DOHH2 (cell line): Measurements from ENCODE around the gene FAM174B.

Experiments used
- H3F3A ChIP-seq: fragments of 200-600 bp; sonication (generic), shearing (Covaris generic); 2 replicates; pipeline ENCODE4 v1.6.0; 2016; ENCODE audit warnings: antibody characterized with exemption, mild to moderate bottlenecking; ENCODE audit not compliant: control insufficient read depth, insufficient read depth
- H3K27ac ChIP-seq: fragments of 200-600 bp; sonication (generic); 2 replicates; pipeline ENCODE4 v1.5.1; 2014; ENCODE audit warnings: low read depth, mild to moderate bottlenecking, low read length, moderate library complexity
- H3K27me3 ChIP-seq: fragments of 200-600 bp; sonication (generic); 2 replicates; pipeline ENCODE4 v1.6.1; 2014; ENCODE audit warnings: mild to moderate bottlenecking, low read length, mixed read lengths; ENCODE audit not compliant: control insufficient read depth
- H3K36me3 ChIP-seq: fragments of 200-600 bp; sonication (generic); 2 replicates; pipeline ENCODE4 v1.6.1; 2014; ENCODE audit warnings: mild to moderate bottlenecking, low read length, moderate library complexity, mixed read lengths; ENCODE audit not compliant: control insufficient read depth
- H3K4me1 ChIP-seq: fragments of 200-600 bp; sonication (generic); 2 replicates; pipeline ENCODE4 v1.6.1; 2014; ENCODE audit warnings: mild to moderate bottlenecking, low read length, mixed read lengths; ENCODE audit not compliant: control insufficient read depth
- H3K4me2 ChIP-seq: fragments of 200-600 bp; sonication (generic); 2 replicates; pipeline ENCODE4 v1.6.0; 2014; ENCODE audit warnings: mild to moderate bottlenecking, low read length, moderate library complexity
- H3K4me3 ChIP-seq: fragments of 200-600 bp; sonication (generic); 2 replicates; pipeline ENCODE4 v1.5.1; 2014; ENCODE audit warnings: mild to moderate bottlenecking, low read length, mixed read lengths
- H3K79me2 ChIP-seq: fragments of 200-600 bp; sonication (generic); 2 replicates; pipeline ENCODE4 v1.6.1; 2014; ENCODE audit warnings: mild to moderate bottlenecking, low read length, mixed read lengths; ENCODE audit not compliant: control insufficient read depth
- H3K9me2 ChIP-seq: fragments of 200-600 bp; sonication (generic); replicated peaks from 2 replicates; pipeline ENCODE4 v1.6.1; 2014; ENCODE audit warnings: mild to moderate bottlenecking, low read length, mixed read lengths; ENCODE audit not compliant: control insufficient read depth
- H3K9me3 ChIP-seq: fragments of 200-600 bp; sonication (generic); 2 replicates; pipeline ENCODE4 v1.6.1; 2014; ENCODE audit warnings: antibody characterized with exemption, low read length, mixed read lengths; ENCODE audit not compliant: control insufficient read depth, insufficient read depth
- H4K20me1 ChIP-seq: fragments of 200-600 bp; sonication (generic); 2 replicates; pipeline ENCODE4 v1.6.0; 2014; ENCODE audit warnings: low read depth, mild to moderate bottlenecking, antibody characterized with exemption, low read length, moderate library complexity; ENCODE audit not compliant: control insufficient read depth, insufficient read depth
- EZH2phosphoT487 ChIP-seq: fragments of 200-600 bp; sonication (generic); IDR thresholded peaks from 2 replicates; pipeline ENCODE4 v1.6.1; 2017; ENCODE audit warnings: borderline replicate concordance, mild to moderate bottlenecking, antibody characterized with exemption, low read length, moderate library complexity, mixed read lengths
- TF ChIP-seq, protein P1 (sequence below): fragments of 200-600 bp; sonication (generic); IDR thresholded peaks from one replicate; pipeline ENCODE4 v1.5.1; 2014; ENCODE audit warnings: antibody characterized with exemption, mild to moderate bottlenecking, low read depth, low read length; ENCODE audit not compliant: poor library complexity, severe bottlenecking

FAM174B gene

DNA sequence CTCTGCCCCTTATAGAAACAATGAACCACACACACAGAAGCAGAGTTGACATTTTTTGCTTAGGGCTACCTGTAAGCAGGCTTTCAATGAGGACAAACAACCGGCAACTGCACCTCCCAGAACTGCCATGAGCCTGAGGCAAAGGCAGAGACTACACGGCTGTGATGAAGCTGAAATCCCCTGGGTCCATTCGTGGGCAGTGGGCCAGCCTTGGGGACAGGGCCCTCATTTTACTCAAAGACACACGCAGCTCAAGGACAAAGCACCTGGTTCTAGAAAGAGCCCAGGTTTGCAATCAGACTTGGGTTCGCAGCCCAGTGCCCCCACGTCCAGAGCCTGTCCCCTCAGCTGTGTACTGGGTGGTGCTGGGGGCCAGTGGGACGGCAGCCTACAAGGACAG lies 17.9 kb downstream of the FAM174B start:
- Histone ChIP-seq H4K20me1 (no peaks in the 10 kb centered on the region), H3K36me3 (no peaks in the 10 kb centered on the region), H3K4me1 (no peaks in the 10 kb centered on the region), H3K27ac (no peak overlapping the region), H3K9me3 (no peaks in the 10 kb centered on the region), H3K4me3 (no peak overlapping the region), H3K27me3 (no peaks in the 10 kb centered on the region), H3K79me2 (no peaks in the 10 kb centered on the region; the same call in 1 of the 2 replicates), H3K9me2 (no peaks in the 10 kb centered on the region), H3K4me2 (no peak overlapping the region), H3F3A (no peaks in the 10 kb centered on the region)
- TF ChIP-seq EZH2phosphoT487, result no peak

DNA sequence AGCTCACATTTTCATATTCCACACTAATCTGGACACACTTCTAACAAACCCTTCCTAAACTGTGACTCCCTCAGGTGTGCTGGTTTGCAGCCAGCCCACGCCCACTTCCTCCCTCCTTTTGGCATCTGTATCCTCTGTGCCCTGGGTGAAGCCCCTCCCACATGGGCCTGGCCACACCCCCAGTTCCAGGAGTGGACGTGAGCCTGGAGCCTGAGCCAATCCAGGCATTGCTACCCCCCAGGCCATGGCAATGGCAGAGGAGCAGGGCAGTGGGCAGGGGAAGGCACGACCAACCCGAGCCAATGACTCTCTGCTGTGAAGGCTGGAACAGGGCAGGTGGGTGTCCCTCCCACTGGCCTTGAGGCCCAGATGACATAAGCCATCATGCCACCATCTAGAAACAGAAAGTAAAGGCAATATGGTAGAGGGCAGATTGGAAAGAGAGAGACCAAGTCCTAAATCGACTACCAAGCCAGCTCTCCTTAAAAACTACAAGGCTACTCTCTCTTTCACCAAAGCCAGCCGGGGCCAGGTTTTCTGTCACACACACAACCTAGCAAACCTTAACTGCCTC lies 18.6 kb downstream of the FAM174B start:
- H3K79me2 ChIP-seq, result no peaks in the 10 kb centered on the region; the same call in 1 of the 2 replicates
- H4K20me1 ChIP-seq, result no peaks in the 10 kb centered on the region
- H3K9me3 ChIP-seq, result no peaks in the 10 kb centered on the region
- H3K27ac ChIP-seq, result no peak overlapping the region
- no peaks in the 10 kb centered on the region for H3F3A ChIP-seq
- no peaks in the 10 kb centered on the region for H3K27me3 ChIP-seq
- H3K4me1 ChIP-seq, result no peaks in the 10 kb centered on the region
- no peaks in the 10 kb centered on the region for H3K36me3 ChIP-seq
- H3K4me3 ChIP-seq, result no peak overlapping the region
- no peak overlapping the region for H3K4me2 ChIP-seq
- no peak for TF ChIP-seq EZH2phosphoT487
- TF ChIP-seq, protein P1, sequence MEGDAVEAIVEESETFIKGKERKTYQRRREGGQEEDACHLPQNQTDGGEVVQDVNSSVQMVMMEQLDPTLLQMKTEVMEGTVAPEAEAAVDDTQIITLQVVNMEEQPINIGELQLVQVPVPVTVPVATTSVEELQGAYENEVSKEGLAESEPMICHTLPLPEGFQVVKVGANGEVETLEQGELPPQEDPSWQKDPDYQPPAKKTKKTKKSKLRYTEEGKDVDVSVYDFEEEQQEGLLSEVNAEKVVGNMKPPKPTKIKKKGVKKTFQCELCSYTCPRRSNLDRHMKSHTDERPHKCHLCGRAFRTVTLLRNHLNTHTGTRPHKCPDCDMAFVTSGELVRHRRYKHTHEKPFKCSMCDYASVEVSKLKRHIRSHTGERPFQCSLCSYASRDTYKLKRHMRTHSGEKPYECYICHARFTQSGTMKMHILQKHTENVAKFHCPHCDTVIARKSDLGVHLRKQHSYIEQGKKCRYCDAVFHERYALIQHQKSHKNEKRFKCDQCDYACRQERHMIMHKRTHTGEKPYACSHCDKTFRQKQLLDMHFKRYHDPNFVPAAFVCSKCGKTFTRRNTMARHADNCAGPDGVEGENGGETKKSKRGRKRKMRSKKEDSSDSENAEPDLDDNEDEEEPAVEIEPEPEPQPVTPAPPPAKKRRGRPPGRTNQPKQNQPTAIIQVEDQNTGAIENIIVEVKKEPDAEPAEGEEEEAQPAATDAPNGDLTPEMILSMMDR, result no peak
- H3K9me2 ChIP-seq, result no peaks in the 10 kb centered on the region

DNA sequence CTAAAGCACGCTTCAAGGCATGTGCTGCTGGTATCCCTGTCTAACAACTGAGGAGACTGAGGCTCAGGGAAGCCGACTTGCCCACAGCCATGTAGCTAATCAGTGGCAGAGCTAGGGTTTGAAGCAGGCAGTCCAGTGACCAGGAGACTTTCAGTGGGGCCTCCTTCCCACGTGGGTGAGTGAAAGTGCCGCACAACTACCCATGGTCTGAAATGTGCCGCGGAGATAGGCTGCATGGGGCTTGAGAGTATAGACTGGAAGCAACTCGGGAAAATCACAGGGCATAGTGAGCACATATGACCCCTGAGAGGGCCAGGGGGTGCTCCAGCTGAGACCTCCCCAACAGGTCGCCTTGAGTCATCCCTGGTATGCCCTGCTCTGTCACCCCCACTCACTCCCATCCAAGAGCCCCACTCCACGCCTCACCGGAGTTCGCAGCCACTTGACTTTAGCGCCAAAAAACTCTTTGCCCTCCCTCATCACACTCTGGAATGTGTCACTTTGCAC lies 19.1 kb downstream of the FAM174B start:
- Histone ChIP-seq H3K36me3 (no peaks in the 10 kb centered on the region), H3K27me3 (no peaks in the 10 kb centered on the region), H4K20me1 (no peaks in the 10 kb centered on the region), H3K79me2 (no peaks in the 10 kb centered on the region; the same call in 1 of the 2 replicates), H3K4me1 (no peaks in the 10 kb centered on the region), H3K9me2 (no peaks in the 10 kb centered on the region), H3K4me3 (no peak overlapping the region), H3K4me2 (no peak overlapping the region), H3K9me3 (no peaks in the 10 kb centered on the region), H3K27ac (no peak overlapping the region), H3F3A (no peaks in the 10 kb centered on the region)
- TF ChIP-seq, protein P1, result no peak
- TF ChIP-seq EZH2phosphoT487, result no peak

DNA sequence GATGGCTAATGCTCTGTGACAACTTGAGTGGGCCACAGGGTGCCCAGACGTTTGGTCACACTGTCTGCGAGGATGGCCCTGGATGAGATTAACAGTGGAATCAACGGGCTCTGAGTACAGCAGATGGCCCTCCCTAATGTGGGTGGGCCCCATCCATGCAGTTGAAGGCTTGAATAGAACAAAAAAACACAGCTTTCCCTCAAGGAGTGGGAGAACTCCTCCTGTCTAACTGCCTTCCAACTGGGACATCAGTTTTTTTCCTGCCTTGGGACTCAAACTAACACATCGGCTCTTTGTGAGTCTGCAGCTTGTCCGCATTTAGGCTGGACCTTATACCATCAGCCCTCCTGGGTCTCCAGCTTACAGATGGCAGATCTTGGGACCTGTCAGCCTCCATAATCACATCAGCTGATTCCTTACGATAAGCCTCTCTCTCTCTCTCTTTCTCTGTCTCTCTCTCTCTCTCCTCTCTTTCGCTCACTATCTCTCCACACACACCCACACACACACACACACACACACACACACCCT lies 20.8 kb downstream of the FAM174B start:
- H3F3A ChIP-seq, result no peaks in the 10 kb centered on the region
- no peaks in the 10 kb centered on the region for H3K36me3 ChIP-seq
- TF ChIP-seq, protein P1, result no peak
- no peak for TF ChIP-seq EZH2phosphoT487
- H3K27ac ChIP-seq, result no peak overlapping the region
- H3K4me2 ChIP-seq, result no peak overlapping the region
- no peak overlapping the region for H3K4me3 ChIP-seq
- no peaks in the 10 kb centered on the region for H3K9me3 ChIP-seq
- no peaks in the 10 kb centered on the region for H3K27me3 ChIP-seq
- H3K79me2 ChIP-seq, result no peaks in the 10 kb centered on the region; the same call in 1 of the 2 replicates
- H3K9me2 ChIP-seq, result no peaks in the 10 kb centered on the region
- H4K20me1 ChIP-seq, result no peaks in the 10 kb centered on the region
- H3K4me1 ChIP-seq, result no peaks in the 10 kb centered on the region
